AG09319 (cell line): ENCODE results near the gene LTO1.

ENCODE experiments used
- DNase-seq: peaks from one replicate; pipeline ENCODE4 v3.0.0-alpha.2; 2010; ENCODE audit warnings: low read depth; ENCODE audit errors: extremely low read depth
- CTCF ChIP-seq: IDR thresholded peaks from 2 replicates; pipeline ENCODE4 v1.5.1; 2011; ENCODE audit warnings: low read depth, mild to moderate bottlenecking, inconsistent platforms, low read length, moderate library complexity

LTO1 gene

GRCh38 chr11:69715446-69715845 lies 40.3 kb upstream of the LTO1 start:
- DNase-seq = no peak
- no peak for TF ChIP-seq CTCF

- no peak for DNase-seq
- no peak for TF ChIP-seq CTCF
Observed at GRCh38 chr11:69711822-69712801, 37.0 kb upstream of the LTO1 start.

GRCh38 chr11:69708736-69709401 lies 33.7 kb upstream of the LTO1 start:
- no peak for DNase-seq

GRCh38 chr11:69707176-69707575 lies 32.0 kb upstream of the LTO1 start:
- TF ChIP-seq CTCF = no peak
- DNase-seq = no peak

More at GRCh38 chr11:69708736-69709401, 33.7 kb upstream of the LTO1 start:
- TF ChIP-seq CTCF = no peak

GRCh38 chr11:69705901-69706787 lies 31.0 kb upstream of the LTO1 start:
- TF ChIP-seq CTCF = no peak

GRCh38 chr11:69705351-69705811 lies 30.2 kb upstream of the LTO1 start:
- no peak for TF ChIP-seq CTCF
- DNase-seq = no peak

More at GRCh38 chr11:69705901-69706787, 31.0 kb upstream of the LTO1 start:
- DNase-seq = no peak
